Neural crest cell (in vitro differentiated cells): ENCODE results near the gene MRPS25. TPM values are rescaled to one million over a fixed set of nuclear protein-coding genes. Genes with fewer than 3 reads are reported as not detected.

Experiments used
- DNase-seq: peaks from one replicate; pipeline ENCODE4 v3.0.0; 2021; ENCODE audit warnings: low read depth, mixed read lengths, low spot score
- H3K27ac Mint-ChIP-seq: one replicate; pipeline ENCODE4 v1.8.0; 2021; ENCODE audit warnings: mild to moderate bottlenecking, mixed read lengths; ENCODE audit not compliant: unreplicated experiment
- H3K27me3 Mint-ChIP-seq: 2 replicates; pipeline ENCODE4 v1.8.0; 2021; ENCODE audit warnings: low read depth, mild to moderate bottlenecking, mixed read lengths
- H3K36me3 Mint-ChIP-seq: 2 replicates; pipeline ENCODE4 v1.8.0; 2021; ENCODE audit warnings: low read depth, mild to moderate bottlenecking, mixed read lengths
- H3K4me1 Mint-ChIP-seq: 2 replicates; pipeline ENCODE4 v1.8.0; 2021; ENCODE audit warnings: mixed read lengths
- H3K4me3 Mint-ChIP-seq: one replicate; pipeline ENCODE4 v1.8.0; 2021; ENCODE audit warnings: mild to moderate bottlenecking, mixed read lengths
- H3K9me3 Mint-ChIP-seq: 2 replicates; pipeline ENCODE4 v1.8.0; 2021; ENCODE audit warnings: mixed read lengths
- CTCF ChIP-seq: fragments of 200-600 bp; sonication (generic); conservative IDR thresholded peaks from 2 replicates; pipeline ENCODE4 v1.5.0; 2021; ENCODE audit warnings: antibody characterized with exemption, mild to moderate bottlenecking
- total RNA-seq: library from RNA; stranded (reverse); gene quantifications from 2 replicates; pipeline ENCODE4 v1.2.1, GENCODE V29; 2021

Gene MRPS25
- total RNA-seq, 1 donor from 2014 or later = 60.9 TPM

GRCh38 chr3:15015456-15015855 lies 49.7 kb downstream of the MRPS25 start:
- DNase-seq = no peak
- Mint-ChIP-seq H3K4me3 (no peak overlapping the region), H3K36me3 (peaks cover 37% of the 10 kb centered on the region), H3K4me1 (peaks cover 7% of the 10 kb centered on the region), H3K27me3 (no peaks in the 10 kb centered on the region), H3K27ac (no peak overlapping the region), H3K9me3 (no peaks in the 10 kb centered on the region)
- TF ChIP-seq CTCF = no peak

- Mint-ChIP-seq H3K9me3 (no peaks in the 10 kb centered on the region), H3K4me3 (no peak overlapping the region), H3K27ac (no peak overlapping the region), H3K27me3 (no peaks in the 10 kb centered on the region), H3K36me3 (peaks cover 41% of the 10 kb centered on the region), H3K4me1 (peaks cover 7% of the 10 kb centered on the region)
- no peak for DNase-seq
- no peak for TF ChIP-seq CTCF
These were observed 50.3 kb downstream of the MRPS25 start for GRCh38 chr3:15014606-15015328.

- Mint-ChIP-seq H3K27ac (no peak overlapping the region), H3K27me3 (no peaks in the 10 kb centered on the region), H3K4me3 (no peak overlapping the region), H3K36me3 (peaks cover 33% of the 10 kb centered on the region), H3K9me3 (no peaks in the 10 kb centered on the region), H3K4me1 (peaks cover 7% of the 10 kb centered on the region)
- no peak for DNase-seq
- no peak for TF ChIP-seq CTCF
These were observed 53.9 kb downstream of the MRPS25 start for GRCh38 chr3:15011174-15011573.

- H3K36me3 Mint-ChIP-seq = peaks cover 31% of the 10 kb centered on the region
- no peak for DNase-seq
- no peak for TF ChIP-seq CTCF
- peak overlapping the region; percentile 14 for H3K27ac Mint-ChIP-seq
- H3K4me1 Mint-ChIP-seq = peaks cover 7% of the 10 kb centered on the region
- H3K27me3 Mint-ChIP-seq = no peaks in the 10 kb centered on the region
- no peak overlapping the region for H3K4me3 Mint-ChIP-seq
- H3K9me3 Mint-ChIP-seq = no peaks in the 10 kb centered on the region
These were observed 54.5 kb downstream of the MRPS25 start for GRCh38 chr3:15010664-15011063.

- no peak overlapping the region for H3K27ac Mint-ChIP-seq
These were observed 55.9 kb downstream of the MRPS25 start for GRCh38 chr3:15009167-15009566.

More at GRCh38 chr3:15009167-15009566, 55.9 kb downstream of the MRPS25 start:
- Mint-ChIP-seq H3K4me1 (peaks cover 7% of the 10 kb centered on the region), H3K9me3 (no peaks in the 10 kb centered on the region), H3K27me3 (no peaks in the 10 kb centered on the region), H3K36me3 (peaks cover 23% of the 10 kb centered on the region), H3K4me3 (no peak overlapping the region)
- no peak for DNase-seq
- no peak for TF ChIP-seq CTCF
